DND-41 (cell line): ENCODE results near the gene C3orf20.

Experiments used
- CTCF ChIP-seq: IDR thresholded peaks from 2 replicates; pipeline ENCODE4 v1.5.1; 2012; ENCODE audit warnings: borderline replicate concordance, low read length, moderate library complexity, mild to moderate bottlenecking; ENCODE audit not compliant: poor library complexity, severe bottlenecking; ENCODE audit errors: extremely low read depth
- EZH2 ChIP-seq: IDR thresholded peaks from 3 replicates; pipeline ENCODE4 v1.6.1; 2012; ENCODE audit warnings: borderline replicate concordance, low read depth, mild to moderate bottlenecking, moderate library complexity, low read length, inconsistent platforms; ENCODE audit not compliant: severe bottlenecking

- TF ChIP-seq CTCF (no peak), EZH2 (no peak)
These were observed 144.7 kb downstream of the C3orf20 start for GRCh38 chr3:14819671-14820070.
